Measurements from ENCODE around the gene SPTLC1. TPM values are rescaled to one million over a fixed set of nuclear protein-coding genes. Genes with fewer than 3 reads are reported as not detected.

The SPTLC1 gene
- total and polyA plus RNA-seq, 9 donors, result 38.3 to 56.4 (median 42.5) TPM

- WGBS (ENCODE audit: insufficient coverage), result no CpG with 5 or more reads among the region's 1 CpG
- H3K4me3 ChIP-seq (ENCODE audit: low read length), result no peak overlapping the region
Measured at GRCh38 chr9:92098638-92099037, 16.6 kb downstream of the SPTLC1 start.

DNA sequence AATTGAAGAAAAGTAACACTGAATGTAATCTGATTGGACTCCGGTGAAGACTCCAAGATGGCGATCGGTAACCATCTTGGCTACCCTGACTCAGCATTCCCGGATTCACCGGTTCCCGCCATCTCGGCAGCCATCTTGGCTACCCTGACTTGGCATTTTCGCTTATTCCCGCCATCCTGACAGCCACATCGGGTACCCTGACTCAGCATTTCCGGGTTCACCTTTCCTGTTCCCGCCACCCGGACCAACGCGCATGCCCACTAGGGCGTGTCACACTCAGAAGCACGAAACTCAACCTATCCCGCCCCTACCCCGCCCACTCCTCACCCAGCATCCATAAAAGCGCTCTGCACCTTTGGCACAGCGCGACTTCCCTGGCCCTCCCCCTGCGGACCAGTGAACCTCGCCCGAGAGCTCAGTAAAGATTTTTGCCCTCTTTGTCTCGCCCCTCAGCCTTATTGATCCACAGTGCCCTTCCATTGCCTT is 17.2 kb downstream of the SPTLC1 start:
- Histone ChIP-seq H3K4me3 (ENCODE audit: low read length) (peak overlapping the region; percentile 23), H3K36me3 (ENCODE audit: control insufficient read depth, insufficient read depth, low read length) (peaks cover 9% of the 10 kb centered on the region), H3K4me1 (ENCODE audit: control insufficient read depth, insufficient read depth, low read length) (peaks cover 2% of the 10 kb centered on the region), H3K27ac (ENCODE audit: low read length) (peak overlapping the region; percentile 49), H3K27me3 (ENCODE audit: control insufficient read depth, insufficient read depth, low read length) (no peaks in the 10 kb centered on the region), H3K9me3 (replicated peaks; ENCODE audit: control insufficient read depth, low read depth, low read length) (no peaks in the 10 kb centered on the region)
- peak; percentile 75 for DNase-seq
- 33% methylated on average over 25 of the region's 26 CpGs for WGBS (ENCODE audit: insufficient coverage)

More at GRCh38 chr9:92098638-92099037, 16.6 kb downstream of the SPTLC1 start:
- peaks cover 2% of the 10 kb centered on the region for H3K4me1 ChIP-seq (ENCODE audit: control insufficient read depth, insufficient read depth, low read length)
- H3K9me3 ChIP-seq (replicated peaks; ENCODE audit: control insufficient read depth, low read depth, low read length), result no peaks in the 10 kb centered on the region
- peaks cover 14% of the 10 kb centered on the region for H3K36me3 ChIP-seq (ENCODE audit: control insufficient read depth, insufficient read depth, low read length)
- DNase-seq, result no peak
- no peaks in the 10 kb centered on the region for H3K27me3 ChIP-seq (ENCODE audit: control insufficient read depth, insufficient read depth, low read length)
- no peak overlapping the region for H3K27ac ChIP-seq (ENCODE audit: low read length)

DNA sequence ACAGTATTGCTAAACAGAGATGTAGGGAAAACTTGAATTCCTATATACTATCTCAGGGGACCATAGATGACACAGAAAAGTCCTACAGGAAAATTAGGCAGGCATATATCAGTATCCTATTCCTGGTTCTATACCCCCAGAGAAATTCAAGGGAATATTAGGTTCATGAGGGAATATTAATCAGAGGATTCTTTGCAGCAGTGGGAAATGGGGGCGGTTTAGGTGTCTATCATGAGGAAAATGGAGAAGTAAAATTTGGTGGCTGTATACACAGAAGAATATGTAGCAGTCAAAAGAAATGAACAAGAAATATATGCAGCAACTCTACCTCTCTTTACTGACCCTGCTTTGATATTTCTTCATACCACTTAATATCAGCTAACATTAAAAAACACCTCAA is 20.0 kb downstream of the SPTLC1 start:
- Histone ChIP-seq H3K4me1 (ENCODE audit: control insufficient read depth, insufficient read depth, low read length) (peaks cover 2% of the 10 kb centered on the region), H3K27me3 (ENCODE audit: control insufficient read depth, insufficient read depth, low read length) (no peaks in the 10 kb centered on the region), H3K27ac (ENCODE audit: low read length) (no peak overlapping the region), H3K36me3 (ENCODE audit: control insufficient read depth, insufficient read depth, low read length) (peaks cover 9% of the 10 kb centered on the region), H3K4me3 (ENCODE audit: low read length) (no peak overlapping the region), H3K9me3 (replicated peaks; ENCODE audit: control insufficient read depth, low read depth, low read length) (no peaks in the 10 kb centered on the region)
- WGBS (ENCODE audit: insufficient coverage), result no CpG with 5 or more reads among the region's 1 CpG
- DNase-seq, result no peak

GRCh38 chr9:92094655-92095054 is 20.6 kb downstream of the SPTLC1 start:
- H3K4me1 ChIP-seq (ENCODE audit: control insufficient read depth, insufficient read depth, low read length), result peaks cover 2% of the 10 kb centered on the region
- no peak overlapping the region for H3K27ac ChIP-seq (ENCODE audit: low read length)
- no peak overlapping the region for H3K4me3 ChIP-seq (ENCODE audit: low read length)
- WGBS (ENCODE audit: insufficient coverage), result 93% methylated on average over 3 of the region's 4 CpGs
- H3K27me3 ChIP-seq (ENCODE audit: control insufficient read depth, insufficient read depth, low read length), result no peaks in the 10 kb centered on the region
- H3K9me3 ChIP-seq (replicated peaks; ENCODE audit: control insufficient read depth, low read depth, low read length), result no peaks in the 10 kb centered on the region
- H3K36me3 ChIP-seq (ENCODE audit: control insufficient read depth, insufficient read depth, low read length), result peaks cover 9% of the 10 kb centered on the region
- no peak for DNase-seq

DNA sequence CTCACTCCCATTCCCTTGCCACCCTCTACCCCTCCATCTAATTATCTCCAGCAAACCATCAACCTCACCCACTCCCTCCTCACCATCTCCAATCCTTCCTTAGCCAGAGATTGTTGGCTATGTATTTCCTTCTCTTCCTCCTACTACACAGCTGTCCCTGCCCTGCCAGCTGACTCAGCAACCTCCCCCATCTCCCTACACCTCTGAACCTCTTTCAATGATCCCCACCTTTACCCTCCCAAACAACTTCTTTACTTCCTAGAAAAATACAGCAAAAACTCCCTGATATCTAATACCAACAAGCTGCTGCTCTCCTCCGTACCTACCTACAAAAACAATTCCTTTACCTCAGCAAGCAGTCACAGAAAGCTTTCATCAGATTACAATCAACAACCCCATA is 37.3 kb downstream of the SPTLC1 start:
- WGBS (ENCODE audit: insufficient coverage), result 67% methylated on average over 1 of the region's 1 CpG
- Histone ChIP-seq H3K9me3 (replicated peaks; ENCODE audit: control insufficient read depth, low read depth, low read length) (no peaks in the 10 kb centered on the region), H3K36me3 (ENCODE audit: control insufficient read depth, insufficient read depth, low read length) (peaks cover 43% of the 10 kb centered on the region), H3K4me3 (ENCODE audit: low read length) (no peak overlapping the region), H3K27ac (ENCODE audit: low read length) (no peak overlapping the region), H3K4me1 (ENCODE audit: control insufficient read depth, insufficient read depth, low read length) (no peaks in the 10 kb centered on the region), H3K27me3 (ENCODE audit: control insufficient read depth, insufficient read depth, low read length) (no peaks in the 10 kb centered on the region)
- no peak for DNase-seq

DNA sequence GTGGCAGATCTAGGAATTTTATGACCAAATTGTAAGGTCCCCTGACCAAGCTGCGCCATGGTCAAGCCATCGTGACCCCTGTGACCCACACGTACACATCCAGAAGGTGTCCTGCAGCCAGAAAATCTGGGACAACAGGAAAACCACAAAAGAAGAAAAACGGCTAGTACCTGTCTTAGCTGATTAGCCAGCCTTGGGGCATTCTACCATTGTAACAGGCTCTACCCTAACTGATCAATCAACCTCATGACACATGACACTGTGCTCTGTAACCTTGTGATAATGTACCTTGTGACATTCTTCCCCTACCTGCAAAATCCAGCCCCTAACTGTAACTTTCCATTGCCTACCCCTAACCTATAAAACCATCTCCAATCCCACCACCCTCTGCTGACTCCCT is 43.6 kb downstream of the SPTLC1 start:
- no peaks in the 10 kb centered on the region for H3K27me3 ChIP-seq (ENCODE audit: control insufficient read depth, insufficient read depth, low read length)
- H3K9me3 ChIP-seq (replicated peaks; ENCODE audit: control insufficient read depth, low read depth, low read length), result no peaks in the 10 kb centered on the region
- no peak overlapping the region for H3K4me3 ChIP-seq (ENCODE audit: low read length)
- no peaks in the 10 kb centered on the region for H3K4me1 ChIP-seq (ENCODE audit: control insufficient read depth, insufficient read depth, low read length)
- DNase-seq, result no peak
- H3K36me3 ChIP-seq (ENCODE audit: control insufficient read depth, insufficient read depth, low read length), result peaks cover 38% of the 10 kb centered on the region
- 92% methylated on average over 2 of the region's 4 CpGs for WGBS (ENCODE audit: insufficient coverage)
- H3K27ac ChIP-seq (ENCODE audit: low read length), result no peak overlapping the region

DNA sequence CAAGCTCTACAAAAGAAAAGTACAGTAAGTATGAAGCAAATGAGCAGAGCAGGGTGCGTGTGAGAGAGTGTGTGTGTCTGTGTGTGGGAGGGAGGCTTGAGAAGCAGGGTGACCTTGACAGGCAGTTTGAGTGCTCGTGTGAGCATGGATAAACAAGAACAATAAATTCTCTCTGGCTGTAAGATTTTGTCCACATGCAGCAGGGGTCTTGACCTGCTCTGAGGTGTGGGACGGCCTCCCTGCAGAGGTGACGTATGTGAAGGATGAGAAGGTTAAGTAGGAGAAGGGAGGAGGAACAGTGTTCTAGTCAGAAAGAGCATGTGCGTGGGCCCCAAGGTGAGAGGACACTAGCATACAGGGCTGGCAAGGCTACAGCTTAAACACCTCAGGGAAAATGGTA is 49.0 kb downstream of the SPTLC1 start:
- Histone ChIP-seq H3K27me3 (ENCODE audit: control insufficient read depth, insufficient read depth, low read length) (no peaks in the 10 kb centered on the region), H3K4me1 (ENCODE audit: control insufficient read depth, insufficient read depth, low read length) (no peaks in the 10 kb centered on the region), H3K9me3 (replicated peaks; ENCODE audit: control insufficient read depth, low read depth, low read length) (peaks cover 19% of the 10 kb centered on the region), H3K27ac (ENCODE audit: low read length) (no peak overlapping the region), H3K36me3 (ENCODE audit: control insufficient read depth, insufficient read depth, low read length) (peaks cover 31% of the 10 kb centered on the region), H3K4me3 (ENCODE audit: low read length) (no peak overlapping the region)
- WGBS (ENCODE audit: insufficient coverage), result 90% methylated on average over 5 of the region's 5 CpGs
- no peak for DNase-seq

- Histone ChIP-seq H3K27me3 (ENCODE audit: control insufficient read depth, insufficient read depth, low read length) (no peaks in the 10 kb centered on the region), H3K9me3 (replicated peaks; ENCODE audit: control insufficient read depth, low read depth, low read length) (peaks cover 25% of the 10 kb centered on the region)
Measured at GRCh38 chr9:92064711-92065110, 50.5 kb downstream of the SPTLC1 start.

DNA sequence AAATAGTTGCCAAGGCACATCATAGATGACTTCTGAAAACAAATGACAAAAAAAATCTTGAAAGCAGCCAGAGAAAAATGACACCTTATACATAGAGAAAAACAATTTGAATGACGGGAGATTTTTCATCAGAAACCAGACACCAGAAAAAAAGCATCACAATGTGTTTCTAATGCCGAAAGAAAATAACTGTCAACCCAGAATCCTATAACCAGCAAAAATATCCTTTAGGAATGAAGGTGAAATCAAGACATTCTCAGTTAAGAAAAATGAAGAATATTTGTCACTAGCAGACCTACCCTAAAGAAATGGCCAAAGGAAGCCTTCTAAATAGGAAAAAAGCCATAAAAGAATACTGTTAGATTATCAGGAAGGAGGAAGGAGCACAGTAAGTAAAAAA is 54.0 kb downstream of the SPTLC1 start:
- WGBS (ENCODE audit: insufficient coverage), result no CpG with 5 or more reads among the region's 2 CpGs
- peaks cover 25% of the 10 kb centered on the region for H3K36me3 ChIP-seq (ENCODE audit: control insufficient read depth, insufficient read depth, low read length)

More at GRCh38 chr9:92064711-92065110, 50.5 kb downstream of the SPTLC1 start:
- no peaks in the 10 kb centered on the region for H3K4me1 ChIP-seq (ENCODE audit: control insufficient read depth, insufficient read depth, low read length)
- no peak overlapping the region for H3K27ac ChIP-seq (ENCODE audit: low read length)
- 100% methylated on average over 1 of the region's 3 CpGs for WGBS (ENCODE audit: insufficient coverage)
- no peak overlapping the region for H3K4me3 ChIP-seq (ENCODE audit: low read length)
- DNase-seq, result no peak
- H3K36me3 ChIP-seq (ENCODE audit: control insufficient read depth, insufficient read depth, low read length), result peaks cover 32% of the 10 kb centered on the region

DNA sequence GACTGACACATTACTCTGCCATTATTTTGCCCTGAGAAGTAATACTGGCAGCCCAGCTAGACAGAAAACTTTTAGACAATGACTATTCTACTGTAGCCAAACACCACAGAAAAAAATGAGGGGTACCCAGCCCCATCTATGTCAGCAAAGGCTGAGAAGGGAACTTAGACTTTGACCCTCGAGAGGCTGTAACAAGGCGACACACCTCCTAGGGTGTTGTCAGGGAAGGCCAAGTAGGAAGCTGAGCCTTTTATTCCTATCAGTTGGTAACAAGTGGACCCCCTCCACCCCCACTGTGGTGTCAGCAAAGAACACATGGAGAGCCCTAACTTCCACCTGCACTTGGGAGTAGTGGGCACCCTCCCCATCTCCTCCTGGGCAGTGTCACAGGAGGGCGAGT is 55.6 kb downstream of the SPTLC1 start:
- Histone ChIP-seq H3K27me3 (ENCODE audit: control insufficient read depth, insufficient read depth, low read length) (no peaks in the 10 kb centered on the region), H3K36me3 (ENCODE audit: control insufficient read depth, insufficient read depth, low read length) (peaks cover 21% of the 10 kb centered on the region), H3K27ac (ENCODE audit: low read length) (no peak overlapping the region), H3K4me1 (ENCODE audit: control insufficient read depth, insufficient read depth, low read length) (no peaks in the 10 kb centered on the region), H3K9me3 (replicated peaks; ENCODE audit: control insufficient read depth, low read depth, low read length) (peaks cover 25% of the 10 kb centered on the region), H3K4me3 (ENCODE audit: low read length) (no peak overlapping the region)
- no peak for DNase-seq
- no CpG with 5 or more reads among the region's 3 CpGs for WGBS (ENCODE audit: insufficient coverage)

More for the DNA sequence above, 54.0 kb downstream of the SPTLC1 start:
- Histone ChIP-seq H3K27ac (ENCODE audit: low read length) (no peak overlapping the region), H3K27me3 (ENCODE audit: control insufficient read depth, insufficient read depth, low read length) (no peaks in the 10 kb centered on the region), H3K4me3 (ENCODE audit: low read length) (no peak overlapping the region), H3K9me3 (replicated peaks; ENCODE audit: control insufficient read depth, low read depth, low read length) (peaks cover 25% of the 10 kb centered on the region), H3K4me1 (ENCODE audit: control insufficient read depth, insufficient read depth, low read length) (no peaks in the 10 kb centered on the region)
- no peak for DNase-seq

All from muscle of leg (tissue), 11 donors.